WERI-Rb-1 (cell line): ENCODE measurements around the gene EPHX1.

Source experiments
- DNase-seq: peaks from one replicate; pipeline ENCODE4 v3.0.0-alpha.2; 2020
- H3K27ac ChIP-seq: fragments of 250-450 bp; sonication (Bioruptor Pico); 2 replicates; pipeline ENCODE4 v1.5.1; 2020; ENCODE audit warnings: mild to moderate bottlenecking, moderate library complexity
- H3K27me3 ChIP-seq: fragments of 250-450 bp; sonication (Bioruptor Pico); 2 replicates; pipeline ENCODE4 v1.5.1; 2021; ENCODE audit warnings: mild to moderate bottlenecking, low read depth, moderate library complexity; ENCODE audit not compliant: insufficient read depth, severe bottlenecking
- H3K36me3 ChIP-seq: fragments of 250-450 bp; sonication (Bioruptor Pico); 2 replicates; pipeline ENCODE4 v1.5.1; 2020; ENCODE audit warnings: mild to moderate bottlenecking, moderate library complexity
- H3K4me3 ChIP-seq: 2 replicates; pipeline ENCODE4 v1.5.1; 2011; ENCODE audit warnings: low read depth, mild to moderate bottlenecking, control low read depth, low read length
- H3K9me3 ChIP-seq: fragments of 250-450 bp; sonication (Bioruptor Pico); 2 replicates; pipeline ENCODE4 v1.5.1; 2021; ENCODE audit warnings: mild to moderate bottlenecking, moderate library complexity; ENCODE audit not compliant: severe bottlenecking
- CTCF ChIP-seq: IDR thresholded peaks from 2 replicates; pipeline ENCODE4 v1.5.1; 2011; ENCODE audit warnings: low read depth, mild to moderate bottlenecking, control low read depth, inconsistent platforms, low read length

EPHX1 gene

GRCh38 chr1:225820522-225821120 is 10.7 kb downstream of the EPHX1 start:
- Histone ChIP-seq H3K4me3 (no peak overlapping the region), H3K27ac (no peak overlapping the region), H3K9me3 (no peaks in the 10 kb centered on the region), H3K27me3 (no peaks in the 10 kb centered on the region), H3K36me3 (no peaks in the 10 kb centered on the region)
- DNase-seq, result no peak
- no peak for TF ChIP-seq CTCF

GRCh38 chr1:225822655-225823403 is 12.9 kb downstream of the EPHX1 start:
- no peak overlapping the region for H3K27ac ChIP-seq
- no peaks in the 10 kb centered on the region for H3K9me3 ChIP-seq
- H3K36me3 ChIP-seq, result no peaks in the 10 kb centered on the region
- H3K4me3 ChIP-seq, result no peak overlapping the region
- no peak for DNase-seq
- TF ChIP-seq CTCF, result no peak
- no peaks in the 10 kb centered on the region for H3K27me3 ChIP-seq

GRCh38 chr1:225823811-225824261 is 13.9 kb downstream of the EPHX1 start:
- no peaks in the 10 kb centered on the region for H3K36me3 ChIP-seq
- H3K27ac ChIP-seq, result no peak overlapping the region
- TF ChIP-seq CTCF, result no peak
- no peaks in the 10 kb centered on the region for H3K9me3 ChIP-seq
- no peak overlapping the region for H3K4me3 ChIP-seq
- DNase-seq, result no peak
- no peaks in the 10 kb centered on the region for H3K27me3 ChIP-seq

- no peak for TF ChIP-seq CTCF
- DNase-seq, result peak; percentile 25
- Histone ChIP-seq H3K36me3 (no peaks in the 10 kb centered on the region), H3K27me3 (no peaks in the 10 kb centered on the region), H3K27ac (peak overlapping the region; percentile 64), H3K4me3 (0 out of 2 replicates have a peak overlapping the region, but pooled peaks have one; percentile 10), H3K9me3 (no peaks in the 10 kb centered on the region)
These were observed 14.6 kb downstream of the EPHX1 start for GRCh38 chr1:225824533-225824941.

GRCh38 chr1:225825078-225825477 is 15.2 kb downstream of the EPHX1 start:
- no peak for TF ChIP-seq CTCF
- Histone ChIP-seq H3K4me3 (no peak overlapping the region), H3K27me3 (no peaks in the 10 kb centered on the region), H3K27ac (peak overlapping the region; percentile 64; the same call in 1 of the 2 replicates), H3K36me3 (no peaks in the 10 kb centered on the region), H3K9me3 (no peaks in the 10 kb centered on the region)
- DNase-seq, result no peak
